ENCODE data around the gene TSPEAR.

TSPEAR gene

GRCh38 chr21:44727757-44728156 lies 16.4 kb upstream of the TSPEAR start:
- H3K9me3 ChIP-seq, result no peaks in the 10 kb centered on the region
- no peaks in the 10 kb centered on the region for H3K4me1 ChIP-seq
- no peak for DNase-seq
- TF ChIP-seq, protein P1, sequence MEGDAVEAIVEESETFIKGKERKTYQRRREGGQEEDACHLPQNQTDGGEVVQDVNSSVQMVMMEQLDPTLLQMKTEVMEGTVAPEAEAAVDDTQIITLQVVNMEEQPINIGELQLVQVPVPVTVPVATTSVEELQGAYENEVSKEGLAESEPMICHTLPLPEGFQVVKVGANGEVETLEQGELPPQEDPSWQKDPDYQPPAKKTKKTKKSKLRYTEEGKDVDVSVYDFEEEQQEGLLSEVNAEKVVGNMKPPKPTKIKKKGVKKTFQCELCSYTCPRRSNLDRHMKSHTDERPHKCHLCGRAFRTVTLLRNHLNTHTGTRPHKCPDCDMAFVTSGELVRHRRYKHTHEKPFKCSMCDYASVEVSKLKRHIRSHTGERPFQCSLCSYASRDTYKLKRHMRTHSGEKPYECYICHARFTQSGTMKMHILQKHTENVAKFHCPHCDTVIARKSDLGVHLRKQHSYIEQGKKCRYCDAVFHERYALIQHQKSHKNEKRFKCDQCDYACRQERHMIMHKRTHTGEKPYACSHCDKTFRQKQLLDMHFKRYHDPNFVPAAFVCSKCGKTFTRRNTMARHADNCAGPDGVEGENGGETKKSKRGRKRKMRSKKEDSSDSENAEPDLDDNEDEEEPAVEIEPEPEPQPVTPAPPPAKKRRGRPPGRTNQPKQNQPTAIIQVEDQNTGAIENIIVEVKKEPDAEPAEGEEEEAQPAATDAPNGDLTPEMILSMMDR (IDR thresholded peaks at IDR 0.05; ENCODE audit: low read depth, low read length), result no peak
- no peak overlapping the region for H3K4me3 ChIP-seq (ENCODE audit: low read depth, low read length)
- no peaks in the 10 kb centered on the region for H3K36me3 ChIP-seq
- peaks cover 76% of the 10 kb centered on the region for H3K27me3 ChIP-seq

- H3K4me3 ChIP-seq (ENCODE audit: low read depth, low read length), result no peak overlapping the region
- TF ChIP-seq, protein P1 (IDR thresholded peaks at IDR 0.05; ENCODE audit: low read depth, low read length), result no peak
- H3K27me3 ChIP-seq, result peaks cover 78% of the 10 kb centered on the region
- H3K4me1 ChIP-seq, result no peaks in the 10 kb centered on the region
- no peak for DNase-seq
- no peaks in the 10 kb centered on the region for H3K36me3 ChIP-seq
- H3K9me3 ChIP-seq, result no peaks in the 10 kb centered on the region
Measured at GRCh38 chr21:44727321-44727720, 15.9 kb upstream of the TSPEAR start.

DNA sequence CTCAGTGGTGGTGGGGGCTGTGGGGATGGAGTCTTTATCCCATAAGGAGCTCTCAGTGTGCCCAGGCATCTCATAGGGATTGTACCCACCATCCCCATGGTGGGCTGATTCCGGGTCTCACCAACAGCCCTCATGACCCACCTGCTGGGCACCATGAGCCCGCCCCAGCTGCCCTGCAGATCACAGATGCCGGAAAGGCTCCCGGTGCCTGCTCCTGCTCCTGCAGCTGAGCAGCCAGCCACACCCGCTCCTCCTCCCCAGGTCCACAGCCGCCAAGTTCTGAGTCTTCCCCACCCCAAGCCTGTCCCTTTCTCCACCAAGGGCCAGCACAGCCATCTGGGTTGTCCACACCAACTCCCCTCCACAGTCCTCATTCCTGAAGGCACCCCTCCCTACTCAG lies 15.5 kb upstream of the TSPEAR start:
- H3K4me1 ChIP-seq, result no peaks in the 10 kb centered on the region
- H3K4me3 ChIP-seq (ENCODE audit: low read depth, low read length), result no peak overlapping the region
- no peaks in the 10 kb centered on the region for H3K36me3 ChIP-seq
- DNase-seq, result no peak
- TF ChIP-seq, protein P1 (IDR thresholded peaks at IDR 0.05; ENCODE audit: low read depth, low read length), result no peak
- peaks cover 74% of the 10 kb centered on the region for H3K27me3 ChIP-seq
- no peaks in the 10 kb centered on the region for H3K9me3 ChIP-seq

- Histone ChIP-seq H3K4me1 (no peaks in the 10 kb centered on the region), H3K27me3 (peaks cover 72% of the 10 kb centered on the region), H3K36me3 (no peaks in the 10 kb centered on the region), H3K4me3 (ENCODE audit: low read depth, low read length) (no peak overlapping the region), H3K9me3 (no peaks in the 10 kb centered on the region)
- TF ChIP-seq, protein P1 (IDR thresholded peaks at IDR 0.05; ENCODE audit: low read depth, low read length), result no peak
- no peak for DNase-seq
Measured at GRCh38 chr21:44724926-44725325, 13.6 kb upstream of the TSPEAR start.

DNA sequence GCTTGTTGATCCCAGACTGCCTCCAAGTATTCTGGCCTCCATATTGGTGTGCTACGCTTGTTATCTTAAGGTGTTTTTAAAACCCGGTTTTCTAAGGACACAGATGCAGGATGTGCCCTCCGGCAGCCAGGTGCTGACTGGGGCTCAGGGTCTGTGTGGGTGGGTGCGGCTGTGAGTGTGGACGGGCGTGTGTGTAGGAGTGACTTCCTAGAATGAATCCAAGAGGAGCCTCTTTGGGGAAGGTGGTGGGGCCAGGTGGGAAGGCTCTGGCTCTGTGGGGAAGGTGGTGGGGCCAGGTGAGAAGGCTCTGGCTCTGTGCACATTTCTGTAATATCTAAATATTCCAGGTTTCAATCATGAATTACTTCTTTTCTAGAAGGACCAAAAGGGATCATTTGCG lies 12.8 kb upstream of the TSPEAR start:
- Histone ChIP-seq H3K9me3 (no peaks in the 10 kb centered on the region), H3K36me3 (no peaks in the 10 kb centered on the region), H3K4me3 (ENCODE audit: low read depth, low read length) (no peak overlapping the region), H3K4me1 (no peaks in the 10 kb centered on the region), H3K27me3 (peaks cover 65% of the 10 kb centered on the region)
- no peak for DNase-seq
- TF ChIP-seq, protein P1 (IDR thresholded peaks at IDR 0.05; ENCODE audit: low read depth, low read length), result no peak

- Histone ChIP-seq H3K4me3 (ENCODE audit: low read depth, low read length) (no peak overlapping the region), H3K9me3 (no peaks in the 10 kb centered on the region), H3K36me3 (no peaks in the 10 kb centered on the region), H3K4me1 (no peaks in the 10 kb centered on the region), H3K27me3 (peaks cover 68% of the 10 kb centered on the region)
- DNase-seq, result no peak
- TF ChIP-seq, protein P1 (IDR thresholded peaks at IDR 0.05; ENCODE audit: low read depth, low read length), result no peak
Measured at GRCh38 chr21:44723177-44724131, 12.1 kb upstream of the TSPEAR start.
